BE2C (cell line): ENCODE results near the gene COQ8A.
"Not testable (repeated sequence)": the region's sequence is repeated elsewhere in the genome, so short reads cannot be mapped to it uniquely, and the experiment has no call there.

Experiments
- DNase-seq: peaks from one replicate; pipeline ENCODE4 v3.0.0-alpha.2; 2020
- H3K27me3 ChIP-seq: fragments of 250-450 bp; sonication (Bioruptor Pico); 2 replicates; pipeline ENCODE4 v1.5.1; 2020; ENCODE audit warnings: mild to moderate bottlenecking
- H3K36me3 ChIP-seq: fragments of 250-450 bp; sonication (Bioruptor Pico); 2 replicates; pipeline ENCODE4 v1.5.1; 2020; ENCODE audit warnings: mild to moderate bottlenecking
- H3K4me1 ChIP-seq: fragments of 250-450 bp; sonication (Bioruptor Pico); 2 replicates; pipeline ENCODE4 v1.5.1; 2020
- H3K4me3 ChIP-seq: 2 replicates; pipeline ENCODE4 v1.5.1; 2011; ENCODE audit warnings: low read depth, low read length
- H3K9me3 ChIP-seq: fragments of 250-450 bp; sonication (Bioruptor Pico); 2 replicates; pipeline ENCODE4 v1.5.1; 2020
- TF ChIP-seq, protein P1 (sequence below): IDR thresholded peaks from 2 replicates; pipeline ENCODE4 v1.5.1; 2012; ENCODE audit warnings: mild to moderate bottlenecking, low read depth, low read length

COQ8A gene

DNA sequence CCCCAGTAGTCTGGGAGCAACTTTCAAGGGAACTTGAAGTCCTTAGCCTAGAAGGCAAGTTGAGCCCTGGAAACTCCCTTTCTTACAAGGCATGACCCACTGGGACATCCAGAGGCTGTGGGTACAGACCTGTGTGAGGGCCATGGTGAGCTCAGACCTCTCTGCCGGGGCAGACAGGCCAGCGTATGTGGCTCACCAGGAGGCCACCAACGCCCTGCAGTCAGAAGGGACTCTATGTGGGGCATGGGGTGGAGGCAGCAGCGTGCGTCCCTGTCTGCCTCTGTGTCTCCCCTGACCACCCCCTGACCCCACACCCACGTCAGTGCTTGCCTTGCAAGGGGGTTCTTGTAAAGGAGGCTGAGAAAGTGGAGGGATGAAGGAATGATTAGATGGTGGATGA, 10.8 kb downstream of the COQ8A start:
- TF ChIP-seq, protein P1, sequence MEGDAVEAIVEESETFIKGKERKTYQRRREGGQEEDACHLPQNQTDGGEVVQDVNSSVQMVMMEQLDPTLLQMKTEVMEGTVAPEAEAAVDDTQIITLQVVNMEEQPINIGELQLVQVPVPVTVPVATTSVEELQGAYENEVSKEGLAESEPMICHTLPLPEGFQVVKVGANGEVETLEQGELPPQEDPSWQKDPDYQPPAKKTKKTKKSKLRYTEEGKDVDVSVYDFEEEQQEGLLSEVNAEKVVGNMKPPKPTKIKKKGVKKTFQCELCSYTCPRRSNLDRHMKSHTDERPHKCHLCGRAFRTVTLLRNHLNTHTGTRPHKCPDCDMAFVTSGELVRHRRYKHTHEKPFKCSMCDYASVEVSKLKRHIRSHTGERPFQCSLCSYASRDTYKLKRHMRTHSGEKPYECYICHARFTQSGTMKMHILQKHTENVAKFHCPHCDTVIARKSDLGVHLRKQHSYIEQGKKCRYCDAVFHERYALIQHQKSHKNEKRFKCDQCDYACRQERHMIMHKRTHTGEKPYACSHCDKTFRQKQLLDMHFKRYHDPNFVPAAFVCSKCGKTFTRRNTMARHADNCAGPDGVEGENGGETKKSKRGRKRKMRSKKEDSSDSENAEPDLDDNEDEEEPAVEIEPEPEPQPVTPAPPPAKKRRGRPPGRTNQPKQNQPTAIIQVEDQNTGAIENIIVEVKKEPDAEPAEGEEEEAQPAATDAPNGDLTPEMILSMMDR, result no peak

DNA sequence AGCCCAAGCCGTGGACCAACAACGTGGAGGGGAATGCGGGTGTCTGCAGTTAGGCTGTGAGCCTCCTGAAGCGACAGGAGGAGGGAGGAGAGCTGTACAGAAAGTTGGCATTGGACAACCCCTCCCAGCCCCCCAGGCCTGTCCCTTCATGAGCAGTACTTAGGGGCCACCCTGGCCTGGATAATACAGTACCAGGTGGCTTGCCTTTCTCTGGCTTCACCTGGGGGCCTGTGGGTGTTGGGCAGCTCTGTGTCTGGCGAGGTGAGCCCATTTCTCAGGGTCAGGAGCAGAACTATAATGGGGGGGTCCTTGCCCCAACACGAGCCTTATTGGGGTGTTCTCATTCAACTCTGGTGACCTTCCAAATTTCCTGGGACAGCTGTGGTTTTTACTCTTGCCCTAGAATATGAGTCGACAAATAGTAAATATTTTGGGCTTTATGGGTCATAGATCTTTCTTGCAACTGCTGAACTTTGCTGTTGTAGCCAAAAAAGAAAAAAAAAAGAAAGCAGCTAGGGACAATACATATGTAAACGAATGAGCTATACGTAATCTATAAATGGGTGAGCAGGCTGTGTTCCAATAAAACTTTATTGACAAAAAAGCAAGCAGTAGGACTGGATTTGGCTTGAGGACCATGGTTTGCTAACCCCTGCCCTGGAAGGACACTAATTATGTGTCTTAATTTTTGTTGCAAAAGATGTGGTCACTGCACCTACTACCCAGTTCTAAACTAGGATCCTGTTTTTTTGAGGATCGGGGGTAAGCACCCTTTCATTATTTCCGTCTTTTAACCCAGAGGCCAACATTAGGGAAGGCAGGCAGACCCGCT, 11.4 kb downstream of the COQ8A start:
- H3K36me3 ChIP-seq, result peaks cover 3% of the 10 kb centered on the region
- H3K27me3 ChIP-seq, result no peaks in the 10 kb centered on the region
- no peaks in the 10 kb centered on the region for H3K9me3 ChIP-seq
- H3K4me3 ChIP-seq, result no peak overlapping the region
- DNase-seq, result no peak
- H3K4me1 ChIP-seq, result peaks cover 2% of the 10 kb centered on the region
- TF ChIP-seq, protein P1, result no peak

More for the DNA sequence above, 10.8 kb downstream of the COQ8A start:
- Histone ChIP-seq H3K4me3 (no peak overlapping the region), H3K4me1 (peaks cover 4% of the 10 kb centered on the region), H3K9me3 (no peaks in the 10 kb centered on the region), H3K27me3 (no peaks in the 10 kb centered on the region), H3K36me3 (peaks cover 3% of the 10 kb centered on the region)
- DNase-seq, result no peak

DNA sequence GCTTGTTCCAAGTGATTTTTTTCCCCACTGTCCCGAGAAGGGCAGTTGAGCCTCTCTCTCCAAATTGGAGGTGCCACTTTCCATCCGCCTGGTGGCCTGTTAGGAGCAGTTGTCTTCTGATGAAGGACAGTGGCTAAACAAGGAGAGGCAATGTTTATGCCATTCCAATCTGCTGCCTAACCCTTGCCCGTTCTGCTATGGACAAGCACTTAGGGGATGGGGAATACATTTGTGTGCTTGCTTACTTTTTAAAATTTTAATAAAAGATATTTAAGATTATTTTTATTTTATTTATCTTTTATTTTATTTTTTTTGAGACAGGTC, 12.0 kb downstream of the COQ8A start:
- Histone ChIP-seq H3K4me1 (no peaks in the 10 kb centered on the region), H3K36me3 (peaks cover 3% of the 10 kb centered on the region), H3K27me3 (no peaks in the 10 kb centered on the region), H3K9me3 (no peaks in the 10 kb centered on the region), H3K4me3 (no peak overlapping the region)
- TF ChIP-seq, protein P1, result no peak
- DNase-seq, result no peak

DNA sequence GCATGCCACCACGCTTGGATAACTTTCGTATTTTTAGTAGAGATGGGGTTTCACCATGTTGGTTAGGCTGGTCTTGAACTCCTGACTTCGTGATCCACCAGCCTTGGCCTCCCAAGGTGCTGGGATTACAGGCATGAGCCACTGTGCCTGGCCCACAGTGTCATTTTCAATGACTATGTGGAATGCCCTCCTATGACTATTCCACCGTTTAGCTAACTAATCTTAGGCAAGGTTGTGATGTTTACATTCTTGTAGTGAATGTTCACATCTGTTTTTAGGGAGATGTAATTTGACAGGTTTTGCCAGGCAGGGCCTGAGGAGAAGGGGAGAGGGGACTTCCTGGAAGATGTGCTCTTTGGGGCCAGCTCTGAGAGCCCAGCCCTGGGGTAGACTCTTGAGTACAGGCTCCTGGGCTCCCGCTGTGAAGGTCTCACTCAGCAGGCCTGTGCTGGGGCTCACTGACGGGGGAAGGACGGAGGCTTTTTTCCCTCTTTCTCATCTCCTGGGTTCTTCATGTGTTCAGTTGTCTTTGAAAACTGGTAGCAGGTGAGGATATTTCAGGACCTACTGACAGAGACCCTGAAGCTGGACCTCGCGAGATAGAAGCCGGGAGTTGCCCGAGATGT, 13.2 kb downstream of the COQ8A start:
- no peaks in the 10 kb centered on the region for H3K4me1 ChIP-seq
- TF ChIP-seq, protein P1, result no peak
- peaks cover 3% of the 10 kb centered on the region for H3K36me3 ChIP-seq
- H3K9me3 ChIP-seq, result no peaks in the 10 kb centered on the region
- no peak overlapping the region for H3K4me3 ChIP-seq
- H3K27me3 ChIP-seq, result no peaks in the 10 kb centered on the region
- DNase-seq, result no peak

DNA sequence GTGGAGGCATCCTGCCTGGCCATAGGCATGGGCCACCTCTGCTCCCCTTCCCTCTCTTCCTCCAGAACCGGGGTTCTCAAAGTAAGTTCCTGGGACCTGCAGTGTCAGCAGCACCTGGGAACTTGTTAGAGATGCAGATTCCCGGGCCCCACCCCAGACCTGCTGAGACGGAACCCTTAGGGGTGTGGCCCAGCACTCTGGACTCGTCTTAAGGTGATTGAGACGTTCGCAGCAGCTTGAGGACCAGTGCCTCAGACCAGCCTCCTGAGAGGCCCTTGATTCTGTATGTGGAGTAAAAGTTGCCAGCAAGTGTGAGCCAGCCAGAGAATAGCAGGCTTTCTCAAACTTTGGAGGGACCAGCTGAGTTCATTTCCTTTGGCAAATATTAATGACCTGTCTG, 14.2 kb downstream of the COQ8A start:
- no peak for DNase-seq
- Histone ChIP-seq H3K4me1 (no peaks in the 10 kb centered on the region), H3K27me3 (no peaks in the 10 kb centered on the region), H3K36me3 (peaks cover 3% of the 10 kb centered on the region), H3K4me3 (no peak overlapping the region), H3K9me3 (no peaks in the 10 kb centered on the region)
- TF ChIP-seq, protein P1, result no peak

DNA sequence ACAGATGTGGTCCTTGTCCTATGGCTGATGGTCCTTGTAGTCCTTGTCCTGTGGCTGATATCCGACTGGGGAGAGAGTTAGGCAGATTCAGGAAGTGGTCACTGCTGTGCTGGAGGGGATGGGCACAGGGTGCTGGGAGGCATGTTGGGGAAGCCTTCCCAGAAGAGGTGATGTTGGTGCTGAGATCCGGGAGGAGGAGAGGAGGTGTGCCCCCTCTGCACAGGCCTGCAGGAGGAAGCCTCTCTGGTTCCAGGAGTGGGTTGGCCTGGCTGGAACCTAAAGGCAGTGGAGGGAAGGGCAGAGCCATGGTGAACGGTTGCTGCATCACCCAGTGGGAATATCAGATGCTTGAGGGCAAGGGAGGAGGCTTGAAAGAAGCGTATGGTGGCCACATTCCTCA, 14.7 kb downstream of the COQ8A start:
- Histone ChIP-seq H3K9me3 (no peaks in the 10 kb centered on the region), H3K36me3 (peaks cover 3% of the 10 kb centered on the region), H3K4me1 (no peaks in the 10 kb centered on the region), H3K27me3 (no peaks in the 10 kb centered on the region), H3K4me3 (no peak overlapping the region)
- no peak for DNase-seq
- TF ChIP-seq, protein P1, result no peak

DNA sequence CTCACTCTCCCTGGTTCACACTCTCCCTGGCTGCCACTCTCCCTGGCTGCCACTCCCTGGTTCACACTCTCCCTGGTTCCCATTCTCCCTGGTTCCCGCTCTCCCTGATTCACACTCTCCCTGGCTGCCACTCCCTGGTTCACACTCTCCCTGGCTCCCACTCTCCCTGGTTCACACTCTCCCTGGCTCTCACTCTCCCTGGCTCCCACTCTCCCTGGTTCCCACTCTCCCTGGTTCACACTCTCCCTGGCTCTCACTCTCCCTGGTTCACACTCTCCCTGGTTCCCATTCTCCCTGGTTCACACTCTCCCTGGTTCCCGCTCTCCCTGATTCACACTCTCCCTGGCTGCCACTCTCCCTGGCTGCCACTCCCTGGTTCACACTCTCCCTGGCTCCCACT, 15.8 kb downstream of the COQ8A start:
- DNase-seq, H3K9me3 ChIP-seq, H3K4me3 ChIP-seq, H3K4me1 ChIP-seq, H3K36me3 ChIP-seq, H3K27me3 ChIP-seq: not testable (repeated sequence)
